IPS-18c (cell line): ENCODE results near the gene ERICH6.
"Not testable (repeated sequence)": the region's sequence is repeated elsewhere in the genome, so short reads cannot be mapped to it uniquely, and the experiment has no call there.

Experiments used
- H3K4me3 ChIP-seq: 2 replicates; pipeline ENCODE4 v1.7.0; 2013; ENCODE audit warnings: low read depth, mild to moderate bottlenecking, low read length, moderate library complexity; ENCODE audit not compliant: insufficient read depth
- H3K9me3 ChIP-seq: one replicate; pipeline ENCODE4 v1.6.1; 2013; ENCODE audit warnings: mild to moderate bottlenecking, low read length, moderate library complexity; ENCODE audit not compliant: control insufficient read depth, insufficient read depth

The ERICH6 gene

GRCh38 chr3:150640256-150640655 is 63.5 kb downstream of the ERICH6 start:
- H3K4me3 ChIP-seq = no peak overlapping the region
- H3K9me3 ChIP-seq = no peaks in the 10 kb centered on the region

GRCh38 chr3:150639262-150639661 is 64.5 kb downstream of the ERICH6 start:
- H3K9me3 ChIP-seq = no peaks in the 10 kb centered on the region

GRCh38 chr3:150636258-150636657 is 67.5 kb downstream of the ERICH6 start:
- no peak overlapping the region for H3K4me3 ChIP-seq
- H3K9me3 ChIP-seq = no peaks in the 10 kb centered on the region

More at GRCh38 chr3:150639262-150639661, 64.5 kb downstream of the ERICH6 start:
- H3K4me3 ChIP-seq = no peak overlapping the region

- Histone ChIP-seq H3K4me3 (no peak overlapping the region), H3K9me3 (no peaks in the 10 kb centered on the region)
Observed at GRCh38 chr3:150635526-150635925, 68.2 kb downstream of the ERICH6 start.

- Histone ChIP-seq H3K4me3 (no peak overlapping the region), H3K9me3 (no peaks in the 10 kb centered on the region)
Observed at GRCh38 chr3:150635076-150635475, 68.6 kb downstream of the ERICH6 start.

GRCh38 chr3:150631515-150632221 is 72.1 kb downstream of the ERICH6 start:
- no peak overlapping the region for H3K4me3 ChIP-seq
- H3K9me3 ChIP-seq = no peaks in the 10 kb centered on the region

GRCh38 chr3:150627557-150627956 is 76.2 kb downstream of the ERICH6 start:
- no peaks in the 10 kb centered on the region for H3K9me3 ChIP-seq
- no peak overlapping the region for H3K4me3 ChIP-seq

- H3K9me3 ChIP-seq = no peaks in the 10 kb centered on the region
- no peak overlapping the region for H3K4me3 ChIP-seq
Observed at GRCh38 chr3:150626148-150626930, 77.4 kb downstream of the ERICH6 start.

GRCh38 chr3:150623945-150624344 is 79.8 kb downstream of the ERICH6 start:
- no peaks in the 10 kb centered on the region for H3K9me3 ChIP-seq
- no peak overlapping the region for H3K4me3 ChIP-seq

- H3K4me3 ChIP-seq, H3K9me3 ChIP-seq: not testable (repeated sequence)
Observed at GRCh38 chr3:150622955-150623354, 80.8 kb downstream of the ERICH6 start.

GRCh38 chr3:150620002-150620689 is 83.6 kb downstream of the ERICH6 start:
- H3K9me3 ChIP-seq = no peaks in the 10 kb centered on the region
- H3K4me3 ChIP-seq = no peak overlapping the region

GRCh38 chr3:150613709-150614480 is 89.8 kb downstream of the ERICH6 start:
- Histone ChIP-seq H3K4me3 (no peak overlapping the region), H3K9me3 (no peaks in the 10 kb centered on the region)

- H3K4me3 ChIP-seq = no peak overlapping the region
- no peaks in the 10 kb centered on the region for H3K9me3 ChIP-seq
Observed at GRCh38 chr3:150613034-150613433, 90.7 kb downstream of the ERICH6 start.

- Histone ChIP-seq H3K4me3 (no peak overlapping the region), H3K9me3 (no peaks in the 10 kb centered on the region)
Observed at GRCh38 chr3:150612494-150612893, 91.2 kb downstream of the ERICH6 start.

- H3K4me3 ChIP-seq = no peak overlapping the region
- no peaks in the 10 kb centered on the region for H3K9me3 ChIP-seq
Observed at GRCh38 chr3:150611666-150612065, 92.1 kb downstream of the ERICH6 start.

- H3K9me3 ChIP-seq = no peaks in the 10 kb centered on the region
Observed at GRCh38 chr3:150610785-150611184, 92.9 kb downstream of the ERICH6 start.

GRCh38 chr3:150609988-150610387 is 93.7 kb downstream of the ERICH6 start:
- Histone ChIP-seq H3K4me3 (no peak overlapping the region), H3K9me3 (no peaks in the 10 kb centered on the region)

More at GRCh38 chr3:150610785-150611184, 92.9 kb downstream of the ERICH6 start:
- no peak overlapping the region for H3K4me3 ChIP-seq
